ENCODE measurements around the gene UNCX. TPM values are rescaled to one million over a fixed set of nuclear protein-coding genes. Genes with fewer than 3 reads are reported as not detected.

Gene UNCX
- total RNA-seq, 3 donors from 2014 or later = not detected

- H3K36me3 ChIP-seq = no peaks in the 10 kb centered on the region
- H3K9me3 ChIP-seq = no peaks in the 10 kb centered on the region
- no peak for DNase-seq (ENCODE audit: low spot score in 2 of 2)
- H3K4me3 ChIP-seq = no peak overlapping the region
- intact Hi-C loops (cut with DNase I; ENCODE audit: low total_unique reads) = no loop called here
- no peak overlapping the region for H3K27ac ChIP-seq
- TF ChIP-seq POLR2A (IDR thresholded peaks at IDR 0.05) (no peak), POLR2AphosphoS5 (IDR thresholded peaks at IDR 0.05) (no peak)
- TF ChIP-seq, protein P1, sequence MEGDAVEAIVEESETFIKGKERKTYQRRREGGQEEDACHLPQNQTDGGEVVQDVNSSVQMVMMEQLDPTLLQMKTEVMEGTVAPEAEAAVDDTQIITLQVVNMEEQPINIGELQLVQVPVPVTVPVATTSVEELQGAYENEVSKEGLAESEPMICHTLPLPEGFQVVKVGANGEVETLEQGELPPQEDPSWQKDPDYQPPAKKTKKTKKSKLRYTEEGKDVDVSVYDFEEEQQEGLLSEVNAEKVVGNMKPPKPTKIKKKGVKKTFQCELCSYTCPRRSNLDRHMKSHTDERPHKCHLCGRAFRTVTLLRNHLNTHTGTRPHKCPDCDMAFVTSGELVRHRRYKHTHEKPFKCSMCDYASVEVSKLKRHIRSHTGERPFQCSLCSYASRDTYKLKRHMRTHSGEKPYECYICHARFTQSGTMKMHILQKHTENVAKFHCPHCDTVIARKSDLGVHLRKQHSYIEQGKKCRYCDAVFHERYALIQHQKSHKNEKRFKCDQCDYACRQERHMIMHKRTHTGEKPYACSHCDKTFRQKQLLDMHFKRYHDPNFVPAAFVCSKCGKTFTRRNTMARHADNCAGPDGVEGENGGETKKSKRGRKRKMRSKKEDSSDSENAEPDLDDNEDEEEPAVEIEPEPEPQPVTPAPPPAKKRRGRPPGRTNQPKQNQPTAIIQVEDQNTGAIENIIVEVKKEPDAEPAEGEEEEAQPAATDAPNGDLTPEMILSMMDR (IDR thresholded peaks at IDR 0.05) = no peak
- no peaks in the 10 kb centered on the region for H3K4me1 ChIP-seq
- H3K27me3 ChIP-seq = peaks cover 24 to 95% of the 10 kb centered on the region in 2 donors
Observed at GRCh38 chr7:1238931-1239802, 6.5 kb downstream of the UNCX start.

DNA sequence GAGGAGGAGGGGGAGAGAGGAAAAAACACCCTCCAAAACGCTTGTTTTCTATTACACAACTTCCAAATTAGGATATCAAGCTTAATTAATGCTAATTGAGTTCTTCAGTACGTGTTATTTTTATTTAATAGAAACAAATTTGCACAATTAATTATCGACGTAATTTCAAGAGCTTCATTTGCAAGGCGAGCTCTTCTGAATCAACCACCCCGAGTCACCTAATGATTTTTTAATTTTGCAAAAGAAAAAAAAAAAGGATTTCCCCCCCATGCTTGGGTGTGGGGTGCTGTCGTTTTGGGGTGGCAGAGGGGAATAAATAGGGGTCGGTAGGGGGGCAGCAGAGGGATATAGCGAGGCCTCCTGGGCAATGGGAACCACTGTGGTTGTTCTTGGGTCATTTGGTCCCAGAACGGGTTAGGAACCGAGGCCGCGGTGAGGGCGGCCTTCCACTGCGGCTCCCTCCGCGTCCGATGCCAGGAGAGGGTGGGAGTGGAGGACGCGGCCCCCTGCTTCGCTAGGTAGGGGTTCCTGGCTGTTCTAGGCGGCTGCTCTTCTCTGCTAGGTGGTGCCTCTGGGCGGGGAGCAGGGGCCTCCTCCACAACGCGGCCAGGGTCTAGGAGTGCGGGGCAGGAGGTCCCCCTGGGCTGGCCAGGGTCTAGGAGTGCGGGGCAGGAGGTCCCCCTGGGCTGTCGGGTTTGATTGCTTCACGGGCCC, 7.3 kb downstream of the UNCX start:
- DNase-seq (ENCODE audit: low spot score in 2 of 2) = no peak
- intact Hi-C loops (cut with DNase I; ENCODE audit: low total_unique reads) = no loop called here
- TF ChIP-seq, protein P1 (IDR thresholded peaks at IDR 0.05) = no peak
- TF ChIP-seq POLR2AphosphoS5 (IDR thresholded peaks at IDR 0.05) (no peak), POLR2A (IDR thresholded peaks at IDR 0.05) (no peak)
- no peak overlapping the region for H3K4me3 ChIP-seq
- no peaks in the 10 kb centered on the region for H3K36me3 ChIP-seq
- no peaks in the 10 kb centered on the region for H3K4me1 ChIP-seq
- H3K9me3 ChIP-seq = no peaks in the 10 kb centered on the region
- H3K27me3 ChIP-seq = peaks cover 21 to 95% of the 10 kb centered on the region in 2 donors
- no peak overlapping the region for H3K27ac ChIP-seq

DNA sequence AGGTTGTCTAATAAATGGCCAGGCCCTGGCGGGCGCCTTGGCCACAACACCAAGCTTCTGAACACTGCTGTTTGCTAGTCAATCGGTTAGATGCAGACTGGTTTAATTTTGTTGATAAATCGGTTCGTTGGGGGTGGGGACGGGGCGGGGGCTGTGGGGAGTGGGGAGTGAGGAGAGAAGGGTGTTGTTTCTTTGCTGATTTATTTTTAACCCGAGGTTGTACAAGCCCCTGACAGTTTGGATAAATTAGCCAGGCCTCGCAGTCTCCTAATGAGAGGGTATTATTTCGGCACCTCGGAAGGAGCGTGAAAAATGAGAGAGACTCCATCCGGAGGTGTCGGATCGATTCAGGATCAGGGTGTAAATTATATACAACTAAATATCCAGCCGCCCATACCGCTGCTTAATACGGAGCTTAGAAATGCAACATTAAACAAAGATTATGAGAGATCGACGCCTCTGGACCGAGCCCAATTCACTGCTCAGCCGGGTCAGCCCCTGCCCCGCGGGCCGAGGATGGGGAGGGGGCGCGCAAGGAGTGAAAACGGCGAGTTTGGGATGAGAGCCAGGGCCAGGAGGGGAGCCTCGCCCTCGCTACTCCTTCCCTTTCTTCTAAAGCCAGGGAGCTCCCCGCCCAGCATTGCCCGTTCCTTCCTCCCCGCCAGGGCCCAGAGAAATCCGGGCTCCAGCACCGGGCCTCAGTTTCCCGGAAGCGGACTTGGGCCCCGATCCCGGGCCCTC, 8.0 kb downstream of the UNCX start:
- Histone ChIP-seq H3K36me3 (no peaks in the 10 kb centered on the region), H3K4me3 (no peak overlapping the region), H3K27ac (no peak overlapping the region), H3K9me3 (no peaks in the 10 kb centered on the region), H3K27me3 (peaks cover 19 to 94% of the 10 kb centered on the region in 2 donors), H3K4me1 (no peaks in the 10 kb centered on the region)
- intact Hi-C loops (cut with DNase I; ENCODE audit: low total_unique reads) = no loop called here
- no peak for TF ChIP-seq POLR2A (IDR thresholded peaks at IDR 0.05)
- TF ChIP-seq POLR2AphosphoS5 (IDR thresholded peaks at IDR 0.05) = no peak
- TF ChIP-seq, protein P1 (IDR thresholded peaks at IDR 0.05) = no peak
- DNase-seq (ENCODE audit: low spot score in 2 of 2) = no peak

- intact Hi-C loops (cut with DNase I; ENCODE audit: low total_unique reads) = no loop called here
- no peaks in the 10 kb centered on the region for H3K4me1 ChIP-seq
- H3K27me3 ChIP-seq = peaks cover 20 to 95% of the 10 kb centered on the region in 2 donors
- no peak overlapping the region for H3K4me3 ChIP-seq
- TF ChIP-seq, protein P1 (IDR thresholded peaks at IDR 0.05) = no peak
- no peak for TF ChIP-seq POLR2A (IDR thresholded peaks at IDR 0.05)
- no peak for TF ChIP-seq POLR2AphosphoS5 (IDR thresholded peaks at IDR 0.05)
- no peak overlapping the region for H3K27ac ChIP-seq
- no peaks in the 10 kb centered on the region for H3K9me3 ChIP-seq
- no peaks in the 10 kb centered on the region for H3K36me3 ChIP-seq
- DNase-seq (ENCODE audit: low spot score in 2 of 2) = no peak
Observed at GRCh38 chr7:1241258-1241602, 8.6 kb downstream of the UNCX start.

All from breast epithelium (tissue), 4 donors.